ENCODE results near the gene MED12L.

The MED12L gene

GRCh38 chr3:151425627-151426340, 340.3 kb downstream of the MED12L start:
- no peak for DNase-seq (ENCODE audit: low read depth)

- DNase-seq (ENCODE audit: low read depth), result no peak
Measured at GRCh38 chr3:151426341-151426657, 340.8 kb downstream of the MED12L start.

- DNase-seq (ENCODE audit: low read depth), result no peak
Measured at GRCh38 chr3:151428386-151428785, 342.9 kb downstream of the MED12L start.

GRCh38 chr3:151430821-151431484, 345.5 kb downstream of the MED12L start:
- DNase-seq (ENCODE audit: low read depth), result no peak

GRCh38 chr3:151431940-151432339, 346.5 kb downstream of the MED12L start:
- no peak for DNase-seq (ENCODE audit: low read depth)

- no peak for DNase-seq (ENCODE audit: low read depth)
Measured at GRCh38 chr3:151432616-151433372, 347.3 kb downstream of the MED12L start.

- no peak for DNase-seq (ENCODE audit: low read depth)
Measured at GRCh38 chr3:151434151-151434890, 348.9 kb downstream of the MED12L start.

GRCh38 chr3:151436675-151437446, 351.4 kb downstream of the MED12L start:
- DNase-seq (ENCODE audit: low read depth), result no peak

- DNase-seq (ENCODE audit: low read depth), result no peak
Measured at GRCh38 chr3:151437906-151438305, 352.4 kb downstream of the MED12L start.

GRCh38 chr3:151439652-151440125, 354.2 kb downstream of the MED12L start:
- DNase-seq (ENCODE audit: low read depth), result no peak

- DNase-seq (ENCODE audit: low read depth), result no peak
Measured at GRCh38 chr3:151440940-151441339, 355.5 kb downstream of the MED12L start.

GRCh38 chr3:151443583-151443982, 358.1 kb downstream of the MED12L start:
- no peak for DNase-seq (ENCODE audit: low read depth)

- no peak for DNase-seq (ENCODE audit: low read depth)
Measured at GRCh38 chr3:151445273-151446001, 360.0 kb downstream of the MED12L start.

- DNase-seq (ENCODE audit: low read depth), result no peak
Measured at GRCh38 chr3:151446002-151446340, 360.5 kb downstream of the MED12L start.

- DNase-seq (ENCODE audit: low read depth), result no peak
Measured at GRCh38 chr3:151452368-151452767, 366.9 kb downstream of the MED12L start.

- DNase-seq (ENCODE audit: low read depth), result no peak
Measured at GRCh38 chr3:151452841-151453240, 367.4 kb downstream of the MED12L start.

GRCh38 chr3:151456065-151456464, 370.6 kb downstream of the MED12L start:
- DNase-seq (ENCODE audit: low read depth), result no peak

- no peak for DNase-seq (ENCODE audit: low read depth)
Measured at GRCh38 chr3:151459358-151459757, 373.9 kb downstream of the MED12L start.

- no peak for DNase-seq (ENCODE audit: low read depth)
Measured at GRCh38 chr3:151460228-151460627, 374.8 kb downstream of the MED12L start.

- no peak for DNase-seq (ENCODE audit: low read depth)
Measured at GRCh38 chr3:151460774-151461450, 375.4 kb downstream of the MED12L start, which contains the start of gene IGSF10. Gene IGSF10, minus strand, starts transcription at chr3:151461061. Its CDS starts 2,352 bp downstream, at chr3:151458709.

Data from stimulated activated CD8-positive, alpha-beta memory T cell treated with anti-CD3 and anti-CD28 coated beads, Interleukin-12 subunit alpha, Interleukin-12 subunit beta, amount 100 ng/mL, for 1 hour (primary cell).